Stimulated activated CD4-positive, alpha-beta T cell treated with anti-CD3 and anti-CD28 coated beads, Interleukin-4, amount 100 ng/mL, for 1 hour (primary cell): ENCODE results near the gene KYAT1.
A peak's percentile ranks its signal among the peaks of the same experiment; 100 is the strongest.
"Not testable (repeated sequence)": the region's sequence is repeated elsewhere in the genome, so short reads cannot be mapped to it uniquely, and the experiment has no call there.

Experiments used
- DNase-seq: peaks from one replicate; pipeline ENCODE4 v3.0.0-alpha.2; 2020

Gene KYAT1

DNA sequence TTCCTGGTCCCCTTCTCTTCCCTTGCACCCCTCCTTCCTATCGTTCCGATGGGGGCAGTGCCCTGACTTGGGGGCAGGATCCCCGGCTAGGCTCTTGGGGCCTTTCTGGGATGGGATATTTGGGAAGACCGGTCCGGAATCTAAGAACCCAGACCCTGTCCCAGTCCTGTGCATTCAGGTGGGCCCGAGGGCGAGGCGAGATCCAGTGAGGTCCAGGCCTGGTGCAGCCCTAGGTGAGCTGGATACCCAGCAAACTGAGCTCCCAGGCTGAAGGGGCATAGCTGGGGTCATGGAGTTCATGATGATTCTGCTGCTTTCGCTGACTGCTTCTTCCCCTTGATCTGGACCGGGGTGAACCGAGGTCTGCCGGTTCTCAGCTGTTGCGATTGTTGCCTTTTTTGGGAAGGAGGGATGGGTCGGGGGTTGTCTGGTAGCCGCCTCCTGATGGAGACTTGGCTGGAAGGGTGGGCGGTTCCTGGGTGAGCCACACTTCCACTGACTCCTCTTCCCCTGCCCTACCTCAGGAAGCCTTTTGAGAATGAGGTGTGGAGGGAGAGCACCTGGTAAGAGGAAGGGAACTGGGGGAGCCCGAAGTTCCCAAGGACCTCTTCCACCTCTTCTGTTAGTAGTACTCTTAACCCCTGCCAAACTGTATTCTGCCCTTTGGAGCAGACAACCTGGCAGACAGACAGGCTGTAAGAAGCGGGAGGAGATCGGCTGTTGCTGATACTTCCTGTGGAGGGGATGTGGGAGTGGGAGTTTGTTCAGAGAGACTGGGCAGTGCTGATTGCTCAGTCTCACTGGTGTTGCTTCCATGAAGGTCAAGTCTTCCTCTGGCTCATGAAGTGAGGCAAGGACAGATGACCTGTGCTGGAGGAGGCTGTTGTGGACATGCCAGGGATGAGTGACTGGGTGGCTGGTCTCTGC lies 1.2 kb upstream of the KYAT1 start:
- DNase-seq, result no peak

DNA sequence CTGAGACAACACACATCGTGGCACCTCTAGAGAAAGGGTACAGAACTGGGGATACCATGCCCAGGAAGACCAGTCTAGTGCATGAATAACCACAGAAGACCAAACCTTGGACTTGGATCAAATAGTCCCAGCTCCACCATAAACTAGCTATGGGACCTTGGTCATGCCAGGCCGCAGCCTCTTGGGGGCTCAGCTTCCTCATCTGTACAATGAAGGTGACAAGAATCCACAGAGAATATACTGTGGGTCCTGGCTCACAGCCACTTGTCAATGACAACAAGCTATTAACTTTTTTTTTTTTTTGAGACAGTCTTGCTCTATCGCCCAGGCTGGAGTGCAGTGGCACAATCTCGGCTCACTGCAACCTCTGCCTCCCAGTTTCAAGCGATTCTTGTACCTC lies 3.9 kb downstream of the KYAT1 start:
- DNase-seq, result no peak

DNA sequence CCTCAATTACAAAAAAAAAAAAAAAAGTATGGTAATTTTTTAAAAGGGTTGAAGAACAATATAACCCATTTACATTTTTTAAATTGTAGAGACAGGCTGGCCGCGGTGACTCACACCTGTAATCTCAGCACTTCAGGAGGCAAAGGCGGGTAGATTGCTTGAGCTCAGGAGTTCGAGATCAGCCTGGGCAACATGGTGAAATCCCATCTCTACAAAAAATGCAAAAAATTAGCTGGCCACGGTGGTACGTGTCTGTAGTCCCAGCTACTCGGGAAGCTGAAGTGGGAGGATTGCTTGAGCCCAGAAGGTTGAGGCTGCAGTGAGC lies 10.8 kb downstream of the KYAT1 start:
- not testable (repeated sequence) for DNase-seq

DNA sequence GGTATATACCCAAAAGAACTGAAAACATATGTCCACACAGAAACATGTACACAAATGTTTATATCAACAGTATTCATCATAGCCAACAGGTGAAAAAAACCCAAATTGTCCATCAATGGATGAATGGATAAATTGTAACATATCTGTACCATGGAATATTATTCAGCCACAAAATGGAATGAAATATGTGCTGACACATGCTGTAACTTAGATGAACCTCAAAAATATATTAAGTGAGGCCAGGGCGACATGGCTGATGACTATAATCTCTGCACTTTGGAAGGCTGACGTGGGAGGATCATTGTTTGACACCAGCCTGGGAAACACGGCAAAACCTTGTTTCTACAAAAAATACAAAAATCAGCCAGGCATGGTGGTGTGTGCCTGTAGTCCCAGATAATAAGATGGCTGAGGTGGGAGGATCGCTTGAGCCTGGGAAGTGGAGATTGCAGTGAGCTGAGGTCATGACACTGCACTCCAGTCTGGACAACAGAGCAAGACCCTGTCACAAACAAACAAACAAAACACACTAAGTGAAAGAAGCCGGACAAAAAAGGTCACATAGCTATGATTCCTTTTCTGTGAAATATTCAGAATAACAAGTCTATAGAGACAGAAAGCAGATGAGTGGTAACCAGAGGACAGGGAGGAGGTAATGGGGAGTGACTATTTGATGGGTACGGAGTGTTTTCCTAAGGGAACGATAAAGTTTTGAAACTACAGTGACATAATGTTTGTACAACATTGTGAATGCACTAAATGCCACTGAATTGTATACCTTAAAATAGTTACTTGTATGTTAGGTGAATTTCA lies 11.4 kb downstream of the KYAT1 start:
- DNase-seq, result no peak

DNA sequence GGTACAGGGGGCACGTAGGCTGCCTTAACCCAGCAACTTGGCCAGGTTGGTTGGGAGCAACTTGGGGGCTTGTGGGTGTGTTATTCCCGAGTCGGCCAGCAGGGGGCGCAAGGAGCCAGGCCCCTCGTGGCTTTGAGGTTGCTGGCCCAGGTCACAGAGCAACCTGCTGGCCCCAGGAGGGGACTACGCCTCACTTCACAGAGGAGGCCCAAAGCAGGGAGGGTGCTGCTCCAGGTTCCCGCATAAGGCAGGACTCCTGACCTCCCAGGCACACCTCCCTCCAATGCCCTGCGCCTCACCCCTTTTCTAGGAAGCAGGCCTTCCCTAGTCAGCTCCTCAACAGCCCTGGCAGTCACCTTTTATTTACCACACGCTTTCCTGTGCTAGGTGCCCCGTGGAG lies 18.1 kb downstream of the KYAT1 start:
- peak; percentile 86 for DNase-seq

DNA sequence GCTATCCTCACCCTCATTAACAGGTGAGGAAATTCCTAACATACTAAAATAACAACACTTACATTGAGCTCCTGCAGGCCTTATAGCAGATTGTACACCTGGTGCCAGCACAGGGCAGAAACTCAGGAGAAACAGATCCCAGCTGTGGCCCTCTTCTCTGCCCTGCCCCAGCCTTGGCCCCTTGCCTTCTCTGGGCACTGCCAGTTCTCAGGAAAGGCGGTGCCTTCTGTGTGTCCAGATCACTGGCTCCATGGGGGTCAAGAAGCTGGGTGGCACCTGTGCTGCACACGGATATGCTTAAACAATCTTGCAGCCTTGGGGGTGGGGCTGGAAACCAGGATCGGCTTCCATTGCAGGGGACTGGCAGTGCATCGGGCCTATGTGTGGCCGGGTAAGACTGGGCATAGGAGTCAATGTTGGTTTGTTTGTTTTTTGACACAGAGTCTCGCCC lies 19.3 kb downstream of the KYAT1 start:
- no peak for DNase-seq

DNA sequence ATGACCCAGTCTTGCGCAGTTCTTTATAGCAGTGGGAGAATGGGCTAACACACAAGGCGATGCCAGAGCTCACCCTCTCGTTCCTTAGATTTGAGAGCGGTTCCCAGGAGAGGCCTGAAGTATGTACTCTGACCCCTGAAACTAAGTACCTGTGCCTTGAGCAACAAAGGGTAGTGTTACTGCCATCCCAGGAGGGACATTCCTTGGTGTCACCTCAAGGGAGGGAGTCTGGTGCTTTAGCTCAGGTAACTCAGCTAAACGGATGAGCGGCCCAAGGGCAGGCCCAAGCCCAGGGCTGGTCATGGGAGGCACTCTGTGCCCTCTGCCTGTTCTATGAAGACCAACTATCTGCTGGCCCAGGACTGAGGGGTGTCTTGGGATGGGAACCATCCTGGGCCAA lies 20.2 kb downstream of the KYAT1 start:
- DNase-seq, result no peak

DNA sequence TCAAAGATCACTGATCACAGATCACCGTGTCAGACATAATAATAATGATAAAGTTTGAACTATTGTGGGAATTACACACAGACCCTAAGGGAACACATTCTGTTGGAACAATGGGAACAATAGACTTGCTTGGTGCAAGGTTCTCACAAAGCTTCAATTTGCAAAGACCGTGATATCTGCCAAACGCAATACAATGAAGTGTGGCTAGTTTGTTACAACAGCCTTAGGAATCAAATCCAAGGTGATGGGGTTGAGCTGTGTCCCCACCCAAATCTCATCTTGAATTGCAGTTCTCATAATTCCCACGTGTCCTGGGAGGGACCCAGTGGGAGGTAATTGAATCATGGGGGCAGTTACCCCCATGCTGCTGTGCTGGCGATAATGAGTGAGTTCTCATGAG lies 20.8 kb downstream of the KYAT1 start:
- no peak for DNase-seq

DNA sequence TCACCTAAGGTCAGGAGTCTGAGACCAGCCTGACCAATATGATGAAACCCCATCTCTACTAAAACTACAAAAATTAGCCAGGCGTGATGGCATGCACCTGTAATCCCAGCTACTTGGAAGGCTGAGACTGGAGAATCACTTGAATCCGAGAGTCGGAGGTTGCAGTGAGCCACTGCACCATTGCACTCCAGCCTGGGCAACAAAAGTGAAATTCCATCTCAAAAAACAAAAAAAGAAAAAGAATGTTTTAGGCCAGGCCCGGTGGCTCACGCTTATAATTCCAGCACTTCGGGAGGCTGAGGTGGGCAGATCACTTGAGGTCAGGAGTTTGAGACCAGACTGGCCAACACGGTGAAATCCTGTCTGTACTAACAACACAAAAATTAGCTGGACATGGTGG lies 23.3 kb downstream of the KYAT1 start:
- DNase-seq, result not testable (repeated sequence)

DNA sequence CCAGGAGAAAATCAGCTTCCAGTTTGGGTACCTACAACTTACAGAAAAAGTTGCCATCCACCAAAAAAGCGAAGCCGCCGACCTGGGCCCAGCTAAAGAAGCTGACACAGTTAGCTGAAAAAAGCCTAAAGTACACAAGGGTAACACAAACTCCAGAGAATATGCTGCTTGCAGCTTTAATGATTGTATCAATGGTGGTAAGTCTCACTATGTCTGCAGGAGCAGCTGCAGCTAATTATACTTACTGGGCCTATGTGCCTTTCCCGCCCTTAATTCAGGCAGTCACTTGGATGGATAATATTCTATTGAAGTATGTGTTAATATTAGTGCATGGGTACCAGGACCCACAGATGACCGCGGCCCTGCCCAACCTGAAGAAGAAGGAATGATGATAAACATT lies 27.3 kb downstream of the KYAT1 start:
- DNase-seq, result not testable (repeated sequence)

DNA sequence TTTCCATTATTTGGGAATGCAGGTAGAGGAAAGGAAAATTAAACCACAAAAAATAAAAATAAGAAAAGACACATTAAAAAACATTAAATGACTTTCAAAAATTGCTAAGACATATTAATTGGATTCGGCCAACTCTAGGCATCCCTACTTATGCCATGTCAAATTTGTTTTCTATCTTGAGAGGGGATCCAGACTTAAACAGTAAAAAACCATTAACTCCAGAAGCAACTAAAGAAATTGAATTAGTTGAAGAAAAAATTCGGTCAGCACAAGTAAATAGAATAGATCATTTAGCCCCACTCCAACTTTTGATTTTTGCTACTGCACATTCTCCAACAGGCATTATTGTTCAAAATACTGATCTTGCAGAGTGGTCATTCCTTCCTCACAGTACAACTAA lies 29.1 kb downstream of the KYAT1 start:
- not testable (repeated sequence) for DNase-seq

DNA sequence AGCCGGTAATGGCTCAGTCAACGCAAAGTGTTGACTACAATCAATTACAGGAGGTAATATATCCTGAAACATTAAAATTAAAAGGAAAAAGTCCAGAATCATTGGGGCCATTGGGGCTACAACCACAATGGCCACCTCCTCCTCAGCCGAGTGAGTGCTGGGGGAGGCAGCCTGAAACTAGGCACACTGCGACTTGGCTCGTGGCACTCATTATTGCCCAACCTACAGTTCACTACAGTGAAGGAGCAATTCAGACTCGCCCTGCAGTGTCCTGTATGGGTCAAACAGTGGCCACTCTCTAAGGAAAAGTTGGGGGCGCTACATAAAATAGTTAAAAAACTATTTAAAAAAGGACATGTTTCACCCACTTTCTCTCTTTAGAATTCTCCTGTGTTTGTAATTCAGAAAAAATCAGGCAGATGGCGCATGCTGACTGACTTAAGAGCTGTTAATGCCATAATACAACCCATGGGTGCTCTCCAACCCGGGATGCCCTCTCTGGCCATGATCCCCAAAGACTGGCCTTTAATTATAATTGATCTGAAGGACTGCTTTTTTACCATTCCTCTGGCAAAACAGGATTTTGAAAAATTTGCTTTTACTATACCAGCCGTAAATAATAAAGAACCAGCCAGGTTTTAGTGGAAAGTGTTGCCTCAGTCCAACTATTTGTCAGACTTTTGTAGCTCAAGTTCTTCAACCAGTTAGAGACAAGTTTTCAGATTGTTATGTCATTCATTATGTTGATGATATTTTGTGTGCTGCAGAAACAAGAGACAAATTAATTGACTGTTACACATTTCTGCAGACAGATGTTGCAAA lies 29.8 kb downstream of the KYAT1 start:
- not testable (repeated sequence) for DNase-seq

DNA sequence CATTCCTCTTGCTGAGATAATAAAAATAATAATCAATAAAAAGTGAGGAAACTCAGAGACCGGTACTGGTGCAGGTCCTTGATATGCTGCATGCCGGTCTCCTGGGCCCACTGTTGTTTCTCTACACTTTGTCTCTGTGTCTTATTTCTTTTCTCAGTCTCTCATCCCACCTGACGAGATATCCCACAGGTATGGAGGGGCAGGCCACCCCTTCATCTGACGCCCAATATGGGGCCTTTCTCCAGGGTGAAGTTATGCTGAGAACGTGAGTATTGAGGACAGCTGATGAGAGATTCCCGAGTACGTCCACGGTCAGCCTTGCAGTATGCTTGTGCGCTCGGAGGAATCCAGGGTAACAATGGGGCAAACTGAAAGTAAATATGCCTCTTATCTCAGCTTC lies 30.7 kb downstream of the KYAT1 start:
- not testable (repeated sequence) for DNase-seq

DNA sequence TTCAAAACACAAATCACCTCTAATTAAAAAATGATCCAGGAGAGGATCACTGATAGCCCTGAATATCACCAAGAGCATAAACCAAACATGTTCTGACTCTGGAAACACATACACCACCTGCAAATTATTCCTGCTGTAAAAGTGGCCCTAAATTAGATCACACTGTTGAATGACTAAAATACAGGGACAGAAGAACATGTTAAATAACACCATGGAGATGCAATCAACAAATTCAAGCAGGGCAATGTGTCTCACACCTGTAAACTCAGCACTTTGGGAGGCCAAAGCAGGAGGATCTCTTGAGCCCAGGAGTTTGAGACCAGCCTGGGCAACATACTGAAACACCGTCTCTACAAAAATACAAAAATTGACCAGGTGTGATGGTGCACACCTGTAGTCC lies 33.9 kb downstream of the KYAT1 start:
- DNase-seq, result no peak

DNA sequence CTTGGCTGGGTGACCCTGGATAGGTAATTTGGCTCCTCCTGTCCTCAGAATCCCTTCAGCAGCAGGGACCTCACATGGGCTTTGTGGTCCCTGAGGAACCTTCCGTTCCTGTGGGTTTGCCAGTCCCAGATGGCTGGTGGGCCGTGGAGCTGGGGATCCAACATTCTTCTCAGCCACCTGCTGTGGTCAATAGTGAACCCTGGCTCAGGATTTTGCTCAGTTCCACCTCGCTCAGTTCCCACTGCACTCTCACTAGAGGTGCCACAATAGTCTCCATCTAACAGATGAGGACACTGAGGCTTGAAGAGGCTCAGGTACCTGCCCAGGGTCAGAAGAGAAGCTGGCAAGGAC lies 35.1 kb downstream of the KYAT1 start:
- no peak for DNase-seq

DNA sequence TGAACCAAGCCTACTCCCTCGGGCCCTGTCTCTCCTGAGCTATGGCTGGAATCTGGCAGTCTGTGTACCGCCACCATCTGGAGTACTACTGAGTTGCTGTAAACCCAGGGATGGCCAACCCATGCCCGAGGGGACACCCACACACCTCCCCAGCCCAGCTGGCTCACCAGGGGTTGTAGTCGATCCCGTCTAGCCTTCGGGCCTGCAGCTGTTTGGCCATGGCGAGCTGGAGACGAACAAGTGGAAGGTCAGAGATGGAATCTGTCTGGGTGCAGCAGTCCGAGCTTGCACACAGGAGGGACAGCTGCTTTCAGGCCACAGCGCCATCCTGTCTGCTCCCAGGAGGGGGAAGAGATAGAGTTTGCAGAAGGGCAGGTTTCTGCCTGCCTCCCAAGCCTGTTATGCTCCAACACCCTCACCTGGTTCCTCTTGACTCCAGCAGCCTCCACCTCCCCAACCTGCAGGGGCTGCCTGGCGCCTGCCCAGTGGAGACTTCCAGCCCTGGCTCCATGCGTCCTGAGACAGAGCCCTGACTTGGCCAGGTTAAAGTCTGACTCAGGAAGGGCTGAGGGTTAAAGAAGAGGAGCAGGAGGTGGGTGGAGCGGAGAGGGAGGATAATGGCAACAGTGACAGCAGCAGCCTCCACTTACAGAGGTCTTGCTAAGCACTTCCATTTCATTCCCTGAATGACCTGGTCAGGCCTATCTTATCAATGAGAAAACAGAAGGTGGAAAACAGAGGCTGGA lies 36.4 kb downstream of the KYAT1 start:
- no peak for DNase-seq

DNA sequence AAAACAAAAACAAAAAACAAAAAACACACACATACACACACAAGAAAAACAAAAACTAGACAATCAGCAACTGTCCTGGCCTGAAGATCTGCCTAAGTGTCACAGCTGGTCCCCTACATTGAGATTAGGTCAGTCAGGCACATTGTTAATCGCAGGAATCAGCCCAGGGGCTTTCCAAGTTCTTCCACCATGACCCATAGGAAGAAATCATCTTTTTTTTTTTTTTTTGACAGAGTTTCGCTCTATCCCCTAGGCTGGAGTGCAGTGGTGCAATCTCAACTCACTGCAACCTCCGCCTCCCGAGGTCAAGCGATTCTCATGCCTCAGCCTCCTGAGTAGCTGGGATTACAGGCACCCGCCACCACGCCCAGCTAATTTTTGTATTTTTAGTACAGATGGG lies 38.6 kb downstream of the KYAT1 start:
- DNase-seq, result not testable (repeated sequence)

DNA sequence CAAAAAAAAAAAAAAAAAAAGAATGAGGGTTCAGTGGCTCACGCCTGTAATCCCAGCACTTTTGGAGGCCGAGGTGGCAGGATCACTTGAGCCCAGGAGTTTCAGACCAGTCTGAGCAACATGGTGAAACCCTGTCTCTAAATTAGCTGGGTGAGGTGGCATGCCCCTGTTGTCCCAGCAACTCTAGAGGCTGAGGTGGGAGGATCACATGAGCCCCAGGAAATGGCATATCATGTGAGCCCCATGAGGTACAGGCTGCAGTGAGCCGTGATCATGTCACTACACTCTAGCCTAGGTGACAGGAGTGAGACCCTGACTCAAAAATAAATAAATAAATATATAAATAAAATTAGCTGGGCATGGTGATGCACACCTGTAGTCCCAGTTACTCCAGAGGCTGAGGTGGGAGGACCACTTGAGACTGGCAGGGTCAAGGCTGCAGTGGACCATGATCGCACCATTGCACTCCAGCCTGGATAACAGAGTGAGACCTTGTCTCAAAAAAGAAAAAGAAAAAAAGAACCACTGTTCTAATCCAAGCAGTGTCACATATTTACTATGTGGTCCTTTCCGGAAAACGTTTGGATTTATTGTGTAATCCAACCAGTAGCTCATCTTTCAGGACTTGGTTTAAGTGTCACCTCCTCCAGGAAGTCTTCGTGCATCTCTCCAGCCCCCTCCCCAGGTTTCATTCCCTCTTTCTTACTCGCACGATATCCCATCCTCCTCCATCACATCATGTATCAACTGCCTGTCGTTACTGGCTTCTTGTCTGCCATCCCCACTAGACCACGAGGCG lies 39.9 kb downstream of the KYAT1 start:
- no peak for DNase-seq

DNA sequence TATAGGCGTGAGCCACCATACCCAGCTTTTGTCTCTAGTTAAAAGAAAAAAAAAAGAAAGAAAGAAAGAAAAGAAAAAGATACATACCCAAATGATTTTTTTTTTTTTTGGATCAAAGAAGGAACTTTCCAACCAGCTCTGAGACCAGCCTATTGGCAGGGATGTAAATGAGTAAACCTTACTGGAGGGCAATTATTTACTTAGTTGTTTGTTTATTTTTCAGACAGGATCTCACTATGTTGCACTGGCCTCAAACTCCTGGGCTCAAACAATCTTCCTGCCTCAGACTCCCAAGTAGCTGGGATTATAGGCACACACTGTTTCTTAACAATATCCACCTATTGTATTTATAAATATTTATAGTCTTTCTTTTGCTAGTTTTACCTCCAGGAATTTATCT lies 41.2 kb downstream of the KYAT1 start:
- DNase-seq, result no peak

DNA sequence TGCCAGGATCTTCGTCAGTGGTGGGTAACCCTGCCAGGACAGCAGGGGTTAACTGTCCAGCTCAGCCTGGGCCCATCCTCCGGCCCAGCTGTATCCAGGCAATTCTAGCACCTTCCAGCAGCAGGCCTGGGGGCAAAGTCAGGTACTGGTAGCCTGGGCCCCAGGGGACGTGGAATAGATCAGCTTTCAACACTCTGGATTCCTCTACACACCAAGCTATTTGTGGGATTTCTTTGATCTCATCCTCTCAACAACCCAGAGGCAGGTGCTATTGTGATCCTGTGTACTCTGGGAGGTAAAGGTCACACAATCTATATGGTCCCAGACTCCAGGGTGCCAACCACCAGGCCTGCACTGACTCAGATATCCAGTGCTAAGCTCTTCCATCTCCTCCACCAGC lies 43.4 kb downstream of the KYAT1 start:
- no peak for DNase-seq

DNA sequence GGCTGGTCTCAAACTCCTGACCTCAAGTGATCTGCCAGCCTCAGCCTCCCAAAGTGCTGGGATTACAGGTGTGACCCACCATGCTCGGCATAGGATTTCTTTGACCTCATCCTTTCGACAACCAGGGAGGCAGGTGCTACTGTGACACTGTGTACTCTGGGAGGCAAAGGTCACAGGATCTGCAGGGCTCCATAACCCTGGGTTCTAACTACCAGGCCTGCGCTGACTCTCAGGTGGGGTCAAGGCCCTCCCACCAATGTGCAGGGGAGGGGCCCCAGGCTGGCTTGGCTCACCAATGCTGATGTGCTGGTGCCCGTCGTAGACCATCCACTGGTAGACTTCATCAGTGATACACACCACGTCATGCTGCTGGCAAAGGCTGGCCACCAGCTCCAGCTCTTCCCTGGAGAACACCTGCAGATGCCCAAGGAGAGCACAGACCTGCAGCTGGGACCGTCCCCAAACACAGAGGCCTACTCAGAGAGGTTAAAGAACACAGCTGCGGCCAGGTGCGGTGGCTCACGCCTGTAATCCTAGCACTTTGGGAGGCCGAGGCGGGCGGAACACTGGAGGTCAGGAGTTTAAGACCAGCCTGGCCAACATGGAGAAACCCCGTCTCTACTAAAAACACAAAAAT lies 45.1 kb downstream of the KYAT1 start:
- no peak for DNase-seq
